HL-60 (cell line): ENCODE measurements around the gene CHN2.

Source experiments
- CTCF ChIP-seq: IDR thresholded peaks from one replicate; pipeline ENCODE4 v1.5.1; 2011; ENCODE audit warnings: low read length, control low read depth, inconsistent platforms; ENCODE audit not compliant: insufficient read depth
- GABPA ChIP-seq: IDR thresholded peaks from 2 replicates; pipeline ENCODE4 v1.6.1; 2012; ENCODE audit warnings: low read depth
- POLR2AphosphoS5 ChIP-seq: IDR thresholded peaks from 2 replicates; pipeline ENCODE4 v1.6.1; 2012; ENCODE audit warnings: low read depth
- REST ChIP-seq: IDR thresholded peaks from 2 replicates; pipeline ENCODE4 v1.6.1; 2012; ENCODE audit warnings: low read depth; ENCODE audit not compliant: insufficient replicate concordance
- SPI1 ChIP-seq: IDR thresholded peaks from 2 replicates; pipeline ENCODE4 v1.6.1; 2012; ENCODE audit warnings: low read depth, mild to moderate bottlenecking, borderline replicate concordance

- TF ChIP-seq CTCF (no peak), SPI1 (no peak), POLR2AphosphoS5 (no peak), REST (no peak), GABPA (no peak)
Measured at GRCh38 chr7:29231671-29232232, 37.2 kb downstream of the CHN2 start.
